Measurements from ENCODE around the gene NES. TPM values are rescaled to one million over a fixed set of nuclear protein-coding genes. Genes with fewer than 3 reads are reported as not detected.

NES gene
- total and polyA plus RNA-seq, 2 of the 8 experiments (the other 6 are each of a cell fraction or from before 2014, with no cell fraction given), result 13.3 to 135 TPM

GRCh38 chr1:156675210-156676113, 1.7 kb downstream of the NES start:
- Histone ChIP-seq H2BK12ac (ENCODE audit: low read depth, low read length) (peak overlapping the region; percentile 84), H4K8ac (ENCODE audit: extremely low read depth, insufficient read depth, low read length) (no peak overlapping the region), H3K79me2 (ENCODE audit: control insufficient read depth in 1 of 2, insufficient read depth in 2 of 2, low read length in 2 of 2) (peaks cover 5 to 43% of the 10 kb centered on the region in 2 experiments; a peak in 3 of 4 replicates), H2BK15ac (ENCODE audit: low read length) (peak overlapping the region; percentile 92), H3K4me1 (replicated peaks in 1 of 4; ENCODE audit: control insufficient read depth in 3 of 4, insufficient read depth in 4 of 4, low read length in 3 of 4) (peaks cover 7 to 39% (median 34%) of the 10 kb centered on the region in 4 experiments), H3K36me3 (ENCODE audit: control insufficient read depth in 2 of 4, insufficient read depth in 4 of 4, low read length in 3 of 4) (peaks cover 4 to 28% (median 12%) of the 10 kb centered on the region in 4 experiments; a peak in 7 of 8 replicates), H3K27me3 (replicated peaks in 1 of 4; ENCODE audit: control insufficient read depth in 3 of 4, extremely low read depth in 1 of 4, insufficient read depth in 3 of 4, low read length in 3 of 4) (no peaks in the 10 kb centered on the region; a peak in 2 of 7 replicates), H3K27ac (ENCODE audit: low read depth, low read length) (no peak overlapping the region), H3K4me2 (ENCODE audit: insufficient read depth in 1 of 2, low read depth in 2 of 2, low read length in 2 of 2) (peak overlapping the region; percentile 71 to 87), H4K91ac (replicated peaks; ENCODE audit: insufficient read length, low read length) (peak overlapping the region; percentile 48), H2BK120ac (replicated peaks; ENCODE audit: low read depth, low read length) (no peak overlapping the region), H3K56ac (replicated peaks; ENCODE audit: insufficient read length, low read depth, low read length) (no peak overlapping the region), H2AFZ (ENCODE audit: low read length) (no peak overlapping the region), H3K4ac (replicated peaks; ENCODE audit: insufficient read length, low read depth, low read length) (peak overlapping the region; percentile 62), H3K79me1 (ENCODE audit: low read depth, low read length) (peaks cover 15% of the 10 kb centered on the region; the same call in 1 of the 2 replicates), H4K5ac (ENCODE audit: insufficient read length, low read depth, low read length) (no peak overlapping the region), H2BK5ac (ENCODE audit: low read depth, low read length) (peak overlapping the region; percentile 98; the same call in 1 of the 2 replicates), H3K23ac (ENCODE audit: insufficient read length) (no peak overlapping the region), H3K9ac (replicated peaks in 1 of 4; ENCODE audit: extremely low read depth in 1 of 4, low read depth in 3 of 4, low read length in 3 of 4) (peak overlapping the region in 3 of 4 experiments; percentile 60 to 83 (median 81); a peak in 6 of 7 replicates), H2BK20ac (ENCODE audit: low read length) (peak overlapping the region; percentile 90), H3K9me3 (ENCODE audit: insufficient read depth in 2 of 2, low read depth in 1 of 2, low read length in 1 of 2) (no peaks in the 10 kb centered on the region), H3K14ac (ENCODE audit: insufficient read length) (no peak overlapping the region), H2AK5ac (ENCODE audit: low read depth, low read length) (peak overlapping the region; percentile 97), H3K23me2 (ENCODE audit: low read depth, low read length) (peaks cover 18% of the 10 kb centered on the region), H3K18ac (ENCODE audit: extremely low read depth, low read length) (peak overlapping the region; percentile 71), H3K4me3 (ENCODE audit: extremely low read depth in 1 of 4, insufficient read depth in 2 of 4, low read depth in 3 of 4, low read length in 4 of 4) (peak overlapping the region; percentile 64 to 84 (median 74)), H4K20me1 (replicated peaks in 1 of 2; ENCODE audit: control insufficient read depth in 1 of 2, insufficient read depth in 2 of 2, low read length in 2 of 2) (peaks cover 3 to 10% of the 10 kb centered on the region in 2 experiments)
- 56% methylated on average over 18 of the region's 18 CpGs; no CpG with 5 or more reads in 1 of the 2 experiments for whole genome bisulfite sequencing, 2 experiments (ENCODE audit: extremely low coverage in 1 of 2, insufficient coverage in 1 of 2, insufficient read length in 1 of 2, insufficient replicate concordance in 2 of 2, low coverage in 1 of 2, low lambda C conversion rate in 2 of 2, missing lambda C conversion rate in 1 of 2)
- POLR2A ChIA-PET (ENCODE audit: partially characterized antibody), result interaction anchor here (0.8 to 13.8 kb wide), 15 partner anchors 12 to 208 kb away, joined by 3 to 419 read pairs (median 10); partner anchors contain the start of genes CRABP2, ISG20L2, METTL25B and MRPL24
- peak in 1 of 2 experiments; percentile 58 for DNase-seq (ENCODE audit: low read depth in 1 of 2, low spot score in 2 of 2)
- CTCF ChIA-PET (ENCODE audit: partially characterized antibody), result interaction anchor here (0.9 to 66.0 kb wide), 8 partner anchors 12 to 238 kb away, joined by 3 to 4284 read pairs (median 7); partner anchors contain the start of genes BCAN, CRABP2, HAPLN2 and ISG20L2
- FAIRE-seq, result no peak
- TF ChIP-seq E2F6 (IDR thresholded peaks at IDR 0.05), result peak; percentile 8; the same call in 1 of the 2 replicates
- TF ChIP-seq BCL11A (IDR thresholded peaks at IDR 0.05; ENCODE audit: low read depth in 2 of 2, low read length in 2 of 2), result no peak
- no peak for TF ChIP-seq GTF2F1 (IDR thresholded peaks at IDR 0.05; ENCODE audit: borderline replicate concordance, low read depth, low read length)
- no peak for TF ChIP-seq CHD1 (IDR thresholded peaks at IDR 0.05; ENCODE audit: low read depth, low read length)
- no peak for TF ChIP-seq SP2 (IDR thresholded peaks at IDR 0.05; ENCODE audit: low read length)
- TF ChIP-seq RNF2 (IDR thresholded peaks at IDR 0.05; ENCODE audit: borderline replicate concordance, low read depth, low read length, missing control alignments, poor library complexity, severe bottlenecking), result no peak
- TF ChIP-seq SRF (IDR thresholded peaks at IDR 0.05; ENCODE audit: low read depth, low read length), result no peak
- no peak for TF ChIP-seq RFX5 (IDR thresholded peaks at IDR 0.05; ENCODE audit: borderline replicate concordance, low read depth, low read length)
- TF ChIP-seq TCF12 (IDR thresholded peaks at IDR 0.05; ENCODE audit: low read depth, low read length), result 0 out of 2 replicates have a peak, but pooled peaks have one; percentile 26
- TF ChIP-seq SIRT6 (IDR thresholded peaks at IDR 0.05; ENCODE audit: low read length), result no peak
